ENCODE results near the gene CBL.

DNA sequence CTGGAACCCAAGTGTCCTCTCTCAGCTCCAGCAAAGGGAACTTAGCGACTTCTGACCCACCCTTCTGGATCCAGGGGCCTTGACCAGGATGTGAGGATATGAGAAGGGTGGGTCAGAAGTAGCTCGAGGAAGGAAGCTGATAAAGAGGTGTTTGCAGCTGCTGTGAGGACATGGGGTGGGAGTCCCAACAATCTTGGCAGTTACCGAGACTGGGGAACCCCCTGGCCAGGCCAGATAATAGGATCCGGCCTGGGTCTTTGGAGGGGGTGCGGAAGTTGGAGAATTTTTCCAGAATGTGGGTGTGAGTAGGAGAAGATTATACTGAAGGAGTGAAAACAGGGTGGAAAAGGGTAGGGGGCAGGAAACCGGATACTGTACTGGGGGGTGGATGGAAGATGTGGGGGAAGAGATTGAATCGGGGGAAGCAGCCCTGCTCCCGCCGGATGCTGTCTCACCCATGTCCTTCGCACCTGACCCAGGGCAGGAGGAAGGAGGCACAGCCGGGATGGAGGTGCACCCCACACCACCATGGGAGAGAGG lies 113.6 kb downstream of the CBL start:
- no peak for TF ChIP-seq POLR2A (IDR thresholded peaks at IDR 0.05)
- TF ChIP-seq, protein P1, sequence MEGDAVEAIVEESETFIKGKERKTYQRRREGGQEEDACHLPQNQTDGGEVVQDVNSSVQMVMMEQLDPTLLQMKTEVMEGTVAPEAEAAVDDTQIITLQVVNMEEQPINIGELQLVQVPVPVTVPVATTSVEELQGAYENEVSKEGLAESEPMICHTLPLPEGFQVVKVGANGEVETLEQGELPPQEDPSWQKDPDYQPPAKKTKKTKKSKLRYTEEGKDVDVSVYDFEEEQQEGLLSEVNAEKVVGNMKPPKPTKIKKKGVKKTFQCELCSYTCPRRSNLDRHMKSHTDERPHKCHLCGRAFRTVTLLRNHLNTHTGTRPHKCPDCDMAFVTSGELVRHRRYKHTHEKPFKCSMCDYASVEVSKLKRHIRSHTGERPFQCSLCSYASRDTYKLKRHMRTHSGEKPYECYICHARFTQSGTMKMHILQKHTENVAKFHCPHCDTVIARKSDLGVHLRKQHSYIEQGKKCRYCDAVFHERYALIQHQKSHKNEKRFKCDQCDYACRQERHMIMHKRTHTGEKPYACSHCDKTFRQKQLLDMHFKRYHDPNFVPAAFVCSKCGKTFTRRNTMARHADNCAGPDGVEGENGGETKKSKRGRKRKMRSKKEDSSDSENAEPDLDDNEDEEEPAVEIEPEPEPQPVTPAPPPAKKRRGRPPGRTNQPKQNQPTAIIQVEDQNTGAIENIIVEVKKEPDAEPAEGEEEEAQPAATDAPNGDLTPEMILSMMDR (IDR thresholded peaks at IDR 0.05) = no peak
